ENCODE results near the gene AP4S1. TPM values are rescaled to one million over a fixed set of nuclear protein-coding genes. Genes with fewer than 3 reads are reported as not detected.
"Not testable (repeated sequence)": the region's sequence is repeated elsewhere in the genome, so short reads cannot be mapped to it uniquely, and the experiment has no call there.

Gene AP4S1
- total RNA-seq, 3 donors from 2014 or later = 11.5 to 12.8 (median 12.2) TPM

- no peak for DNase-seq
- peaks cover 1% of the 10 kb centered on the region for H3K36me3 Mint-ChIP-seq (ENCODE audit: insufficient read depth)
- no peaks in the 10 kb centered on the region for H3K27me3 Mint-ChIP-seq (ENCODE audit: low read depth)
- H3K9me3 Mint-ChIP-seq = no peaks in the 10 kb centered on the region
- H3K4me3 Mint-ChIP-seq = no peak overlapping the region
- peaks cover 4% of the 10 kb centered on the region for H3K4me1 Mint-ChIP-seq (ENCODE audit: low read depth)
- no peak for ATAC-seq
Observed at GRCh38 chr14:31043379-31043778, 17.9 kb downstream of the AP4S1 start.

- no peak for DNase-seq
- Mint-ChIP-seq H3K4me3 (no peak overlapping the region), H3K36me3 (ENCODE audit: insufficient read depth) (peaks cover 1% of the 10 kb centered on the region), H3K9me3 (no peaks in the 10 kb centered on the region), H3K4me1 (ENCODE audit: low read depth) (peaks cover 4% of the 10 kb centered on the region), H3K27me3 (ENCODE audit: low read depth) (no peaks in the 10 kb centered on the region)
- no peak for ATAC-seq
Observed at GRCh38 chr14:31045501-31046080, 20.1 kb downstream of the AP4S1 start.

- H3K9me3 Mint-ChIP-seq = no peaks in the 10 kb centered on the region
Observed at GRCh38 chr14:31047503-31047902, 22.1 kb downstream of the AP4S1 start.

GRCh38 chr14:31051023-31051422, 25.6 kb downstream of the AP4S1 start:
- peaks cover 4% of the 10 kb centered on the region for H3K4me1 Mint-ChIP-seq (ENCODE audit: low read depth)
- no peaks in the 10 kb centered on the region for H3K36me3 Mint-ChIP-seq (ENCODE audit: insufficient read depth)
- H3K27me3 Mint-ChIP-seq (ENCODE audit: low read depth) = no peaks in the 10 kb centered on the region
- no peak overlapping the region for H3K4me3 Mint-ChIP-seq
- ATAC-seq (no peak), DNase-seq (no peak)
- no peaks in the 10 kb centered on the region for H3K9me3 Mint-ChIP-seq

More at GRCh38 chr14:31047503-31047902, 22.1 kb downstream of the AP4S1 start:
- peaks cover 4% of the 10 kb centered on the region for H3K4me1 Mint-ChIP-seq (ENCODE audit: low read depth)
- peaks cover 1% of the 10 kb centered on the region for H3K36me3 Mint-ChIP-seq (ENCODE audit: insufficient read depth)
- H3K4me3 Mint-ChIP-seq = no peak overlapping the region
- no peak for ATAC-seq
- no peak for DNase-seq
- H3K27me3 Mint-ChIP-seq (ENCODE audit: low read depth) = no peaks in the 10 kb centered on the region

DNA sequence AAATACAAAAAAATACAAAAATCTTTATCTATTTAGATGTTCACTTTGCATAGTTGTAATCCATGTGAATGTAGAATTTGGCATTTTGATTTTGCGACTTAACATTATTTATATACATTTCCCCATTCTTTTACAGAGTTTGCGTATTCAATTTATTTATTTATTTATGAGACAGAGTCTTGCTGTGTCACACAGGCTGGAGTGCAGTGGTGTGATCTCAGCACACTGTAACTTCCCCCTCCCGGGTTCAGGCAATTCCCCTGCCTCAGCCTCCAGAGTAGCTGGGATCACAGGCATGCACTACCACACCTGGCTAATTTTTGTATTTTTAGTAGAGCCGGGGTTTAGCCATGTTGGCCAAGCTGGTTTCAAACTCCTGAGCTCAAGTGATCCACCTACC, 26.1 kb downstream of the AP4S1 start:
- Mint-ChIP-seq H3K36me3 (ENCODE audit: insufficient read depth) (no peaks in the 10 kb centered on the region), H3K27me3 (ENCODE audit: low read depth) (no peaks in the 10 kb centered on the region), H3K4me1 (ENCODE audit: low read depth) (peaks cover 4% of the 10 kb centered on the region), H3K9me3 (no peaks in the 10 kb centered on the region), H3K4me3 (no peak overlapping the region)
- ATAC-seq (no peak), DNase-seq (no peak)

GRCh38 chr14:31052905-31053586, 27.6 kb downstream of the AP4S1 start:
- not testable (repeated sequence) for H3K4me3 Mint-ChIP-seq; H3K9me3 Mint-ChIP-seq; H3K4me1 Mint-ChIP-seq (ENCODE audit: low read depth); H3K36me3 Mint-ChIP-seq (ENCODE audit: insufficient read depth); DNase-seq; ATAC-seq; H3K27me3 Mint-ChIP-seq (ENCODE audit: low read depth)

DNA sequence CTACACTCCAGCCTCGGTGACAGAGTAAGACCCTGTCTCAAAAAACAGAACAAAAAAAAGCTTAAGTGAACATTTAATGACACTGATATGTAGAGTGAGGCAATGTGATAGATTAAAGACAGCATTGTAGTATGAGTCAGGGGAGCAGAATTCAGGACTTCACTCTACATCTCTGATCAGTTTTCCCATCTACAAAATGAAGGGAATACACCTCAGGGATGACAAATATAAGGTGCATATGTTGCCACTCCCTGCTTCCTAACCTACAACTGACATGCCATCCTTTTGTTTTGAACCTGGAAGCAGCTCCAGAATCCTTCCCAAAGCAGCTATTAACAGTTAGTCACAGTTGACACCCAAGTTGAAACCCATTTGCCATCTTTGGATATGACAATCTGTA, 31.6 kb downstream of the AP4S1 start:
- no peaks in the 10 kb centered on the region for H3K9me3 Mint-ChIP-seq
- DNase-seq (no peak), ATAC-seq (no peak)
- no peaks in the 10 kb centered on the region for H3K27me3 Mint-ChIP-seq (ENCODE audit: low read depth)
- no peaks in the 10 kb centered on the region for H3K36me3 Mint-ChIP-seq (ENCODE audit: insufficient read depth)
- no peak overlapping the region for H3K4me3 Mint-ChIP-seq
- peaks cover 3% of the 10 kb centered on the region for H3K4me1 Mint-ChIP-seq (ENCODE audit: low read depth)

- no peak for DNase-seq
- H3K4me1 Mint-ChIP-seq (ENCODE audit: low read depth) = peaks cover 3% of the 10 kb centered on the region
Observed at GRCh38 chr14:31057701-31058364, 32.4 kb downstream of the AP4S1 start.

GRCh38 chr14:31059152-31059924, 33.9 kb downstream of the AP4S1 start:
- Mint-ChIP-seq H3K36me3 (ENCODE audit: insufficient read depth) (no peaks in the 10 kb centered on the region), H3K4me3 (no peak overlapping the region), H3K4me1 (ENCODE audit: low read depth) (peaks cover 3% of the 10 kb centered on the region), H3K9me3 (no peaks in the 10 kb centered on the region), H3K27me3 (ENCODE audit: low read depth) (no peaks in the 10 kb centered on the region)
- ATAC-seq (no peak), DNase-seq (no peak)

More at GRCh38 chr14:31057701-31058364, 32.4 kb downstream of the AP4S1 start:
- no peak overlapping the region for H3K4me3 Mint-ChIP-seq
- no peaks in the 10 kb centered on the region for H3K36me3 Mint-ChIP-seq (ENCODE audit: insufficient read depth)
- no peak for ATAC-seq
- no peaks in the 10 kb centered on the region for H3K27me3 Mint-ChIP-seq (ENCODE audit: low read depth)
- H3K9me3 Mint-ChIP-seq = no peaks in the 10 kb centered on the region

GRCh38 chr14:31060253-31060875, 34.9 kb downstream of the AP4S1 start:
- H3K27me3 Mint-ChIP-seq (ENCODE audit: low read depth) = no peaks in the 10 kb centered on the region
- no peak for DNase-seq
- no peak overlapping the region for H3K4me3 Mint-ChIP-seq
- ATAC-seq = no peak
- peaks cover 1% of the 10 kb centered on the region for H3K36me3 Mint-ChIP-seq (ENCODE audit: insufficient read depth)
- H3K4me1 Mint-ChIP-seq (ENCODE audit: low read depth) = peaks cover 3% of the 10 kb centered on the region
- no peaks in the 10 kb centered on the region for H3K9me3 Mint-ChIP-seq

DNA sequence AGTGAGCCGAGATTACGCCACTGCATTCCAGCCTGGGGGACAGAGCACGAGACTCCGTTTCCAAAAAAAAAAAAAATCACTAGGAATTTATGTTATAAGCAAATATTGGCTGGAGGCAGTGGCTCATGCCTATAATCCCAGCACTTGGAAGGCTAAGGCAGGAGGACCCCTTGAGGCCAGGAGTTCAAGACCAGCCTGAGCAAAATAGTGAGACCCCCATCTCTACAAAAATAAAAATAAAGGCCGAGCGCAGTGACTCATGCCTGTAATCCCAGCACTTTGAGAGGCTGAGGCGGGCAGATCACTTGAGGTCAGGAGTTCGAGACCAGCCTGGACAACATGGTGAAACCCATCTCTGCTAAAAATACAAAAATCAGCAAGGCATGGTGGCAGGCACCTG, 37.5 kb downstream of the AP4S1 start:
- H3K4me3 Mint-ChIP-seq; H3K9me3 Mint-ChIP-seq; ATAC-seq; DNase-seq; H3K27me3 Mint-ChIP-seq (ENCODE audit: low read depth); H3K4me1 Mint-ChIP-seq (ENCODE audit: low read depth): not testable (repeated sequence)
- peaks cover 10% of the 10 kb centered on the region for H3K36me3 Mint-ChIP-seq (ENCODE audit: insufficient read depth)

DNA sequence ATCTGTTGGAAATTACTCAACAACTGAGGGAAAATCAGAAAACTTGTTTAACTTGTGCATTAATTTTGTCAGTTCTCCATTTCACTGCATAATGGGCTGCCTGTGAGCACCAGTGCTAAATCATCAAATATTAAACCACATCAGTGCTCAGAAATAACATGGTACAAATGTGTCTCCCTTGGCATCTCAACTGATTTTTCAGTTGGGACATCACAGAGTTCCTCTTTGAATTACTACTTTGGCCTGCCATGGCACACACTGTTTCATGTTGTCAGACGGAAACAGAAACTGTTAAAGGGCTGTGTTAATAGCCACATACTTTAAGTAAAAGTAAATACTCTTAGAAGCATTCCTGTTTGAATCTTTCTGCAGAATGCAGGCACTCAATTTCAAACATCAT, 42.8 kb downstream of the AP4S1 start:
- no peaks in the 10 kb centered on the region for H3K27me3 Mint-ChIP-seq (ENCODE audit: low read depth)
- no peaks in the 10 kb centered on the region for H3K9me3 Mint-ChIP-seq
- ATAC-seq (no peak), DNase-seq (no peak)
- no peak overlapping the region for H3K4me3 Mint-ChIP-seq
- H3K4me1 Mint-ChIP-seq (ENCODE audit: low read depth) = no peaks in the 10 kb centered on the region
- peaks cover 23% of the 10 kb centered on the region for H3K36me3 Mint-ChIP-seq (ENCODE audit: insufficient read depth)

DNA sequence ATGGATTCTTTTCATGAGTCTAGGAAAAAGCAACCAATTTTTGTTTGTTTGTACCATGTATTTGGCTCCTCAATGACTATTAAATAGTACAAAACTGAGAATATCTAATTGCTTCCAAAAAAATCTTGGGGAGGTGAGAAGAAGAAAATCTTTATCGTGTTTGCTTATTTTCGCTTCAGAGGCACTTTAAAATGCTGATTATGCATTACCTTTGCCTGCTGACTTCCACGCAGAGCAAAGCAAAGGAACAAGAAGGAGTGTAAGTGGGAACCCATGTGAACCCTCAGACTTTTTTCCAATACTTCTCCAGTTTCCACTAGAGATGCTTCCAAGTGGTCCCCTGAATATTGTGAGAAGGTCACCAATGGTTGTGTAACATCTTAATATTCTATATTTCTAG, 43.9 kb downstream of the AP4S1 start:
- H3K36me3 Mint-ChIP-seq (ENCODE audit: insufficient read depth) = peaks cover 23% of the 10 kb centered on the region
- H3K27me3 Mint-ChIP-seq (ENCODE audit: low read depth) = no peaks in the 10 kb centered on the region
- DNase-seq = no peak
- H3K4me3 Mint-ChIP-seq = no peak overlapping the region
- no peaks in the 10 kb centered on the region for H3K9me3 Mint-ChIP-seq
- H3K4me1 Mint-ChIP-seq (ENCODE audit: low read depth) = no peaks in the 10 kb centered on the region
- ATAC-seq = no peak

- Mint-ChIP-seq H3K36me3 (ENCODE audit: insufficient read depth) (peaks cover 27% of the 10 kb centered on the region), H3K27me3 (ENCODE audit: low read depth) (no peaks in the 10 kb centered on the region), H3K4me3 (no peak overlapping the region), H3K4me1 (ENCODE audit: low read depth) (no peaks in the 10 kb centered on the region), H3K9me3 (peaks cover 5% of the 10 kb centered on the region)
- no peak for ATAC-seq
- DNase-seq = no peak
Observed at GRCh38 chr14:31070431-31070830, 45.0 kb downstream of the AP4S1 start.

Data from activated T-cell treated with anti-CD3 and anti-CD28 coated beads, Interleukin-2, amount 50 U/mL, for 4 hours (primary cell).